Right cardiac atrium (tissue), 5 donors: ENCODE results near the gene TTLL5. TPM values are rescaled to one million over a fixed set of nuclear protein-coding genes. Genes with fewer than 3 reads are reported as not detected.

Experiments
- ATAC-seq, 2 donors: fragments of 200-7000 bp; cut with Tn5 transposase; one replicate each; pipeline versions ENCODE4 v1.8.0 to v1.9.1; 2020; ENCODE audit warnings: moderate library complexity in 2 of 2, mild to moderate bottlenecking in 1 of 2
- DNase-seq, 3 donors: peaks; one replicate each; pipeline ENCODE4 v3.0.0-alpha.2; 2020
- H3K27ac ChIP-seq: one replicate; pipeline ENCODE4 v1.5.1; 2013; ENCODE audit warnings: mild to moderate bottlenecking, low read length, control low read depth, moderate library complexity
- H3K27me3 ChIP-seq: one replicate; pipeline ENCODE4 v1.6.1; 2013; ENCODE audit not compliant: control insufficient read depth, insufficient read depth
- H3K4me1 ChIP-seq: one replicate; pipeline ENCODE4 v1.6.1; 2013; ENCODE audit warnings: low read length; ENCODE audit not compliant: control insufficient read depth, insufficient read depth
- H3K4me3 ChIP-seq: one replicate; pipeline ENCODE4 v1.5.1; 2013; ENCODE audit warnings: low read length, control low read depth
- H3K9me3 ChIP-seq: one replicate; pipeline ENCODE4 v1.6.1; 2013; ENCODE audit warnings: low read length; ENCODE audit not compliant: control insufficient read depth
- WGBS: extraction: QIAGEN DNeasy Blood & Tissue Kit; methylation state at CpG from one replicate; pipeline ENCODE4 v1.1.7; 2013; 5-methylcytosine and 5-hydroxymethylcytosine counted together
- intact Hi-C, 4 donors: fragments of 100-400 bp; cut with DNase I; formaldehyde crosslinking; loops; one replicate each; pipeline versions ENCODE4 v1.11.0 to v1.14.0; 2022 to 2023
- polyA plus RNA-seq: library from polyadenylated mRNA; stranded (reverse); fragments of 200-250 nt; gene quantifications from one replicate; pipeline ENCODE4 v1.2.3, GENCODE V29; 2013
- total RNA-seq, 4 donors: library from RNA; stranded (reverse); fragmentation: NEBNext Ultra II Directional; extraction: Animal tissue kit (Norgen Biotek cat#: 25700); gene quantifications; one replicate each; pipeline ENCODE4 v1.2.1, GENCODE V29; 2021
- donor health status: healthy with polysubstance abuse.
- donor health status: DM: no; HTN: yes; CAD: no.
- donor health status: DM: no; HTN: no; CAD: no.
- donor health status: DM: no; HTN: yes; CAD: no; lungs with severe emphysema.
- donor health status: DM: yes; HTN: yes; CAD: no.

The TTLL5 gene
- total and polyA plus RNA-seq, 5 donors, result 8.0 to 22.2 (median 20.0) TPM

- WGBS, result 48% methylated on average over 2 of the region's 2 CpGs
- H3K4me1 ChIP-seq, result peaks cover 1% of the 10 kb centered on the region
- intact Hi-C loops, result no loop called here
- DNase-seq (no peak), ATAC-seq (peak; percentile 45 to 48)
- peak overlapping the region; percentile 72 for H3K27ac ChIP-seq
- no peak overlapping the region for H3K4me3 ChIP-seq
- no peaks in the 10 kb centered on the region for H3K9me3 ChIP-seq
- H3K27me3 ChIP-seq, result no peaks in the 10 kb centered on the region
These were observed 274.1 kb downstream of the TTLL5 start for GRCh38 chr14:75934998-75935628.

DNA sequence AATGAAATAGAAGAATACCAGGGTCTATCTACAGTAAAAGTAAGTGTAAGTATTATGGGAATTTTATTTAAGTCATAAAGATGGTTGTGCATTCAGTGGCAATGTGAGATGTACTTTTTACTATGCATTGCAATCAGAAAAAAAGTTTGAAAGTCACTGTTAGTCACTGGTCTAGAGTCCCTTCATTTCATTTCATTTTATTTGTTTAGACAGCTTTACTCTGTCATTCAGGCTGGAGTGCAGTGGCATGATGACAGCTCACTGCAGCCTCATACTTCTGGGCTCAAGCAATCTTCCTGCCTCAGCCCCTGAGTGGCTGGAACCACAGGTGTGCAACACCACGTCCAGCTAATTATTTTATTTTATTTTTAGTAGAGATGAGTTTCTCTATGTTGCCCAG lies 278.2 kb downstream of the TTLL5 start:
- no peaks in the 10 kb centered on the region for H3K9me3 ChIP-seq
- peaks cover 1% of the 10 kb centered on the region for H3K4me1 ChIP-seq
- 55% methylated on average over 1 of the region's 1 CpG for WGBS
- ATAC-seq, result no peak
- H3K4me3 ChIP-seq, result no peak overlapping the region
- no peak for DNase-seq
- intact Hi-C loops, result no loop called here
- H3K27me3 ChIP-seq, result no peaks in the 10 kb centered on the region
- H3K27ac ChIP-seq, result no peak overlapping the region

DNA sequence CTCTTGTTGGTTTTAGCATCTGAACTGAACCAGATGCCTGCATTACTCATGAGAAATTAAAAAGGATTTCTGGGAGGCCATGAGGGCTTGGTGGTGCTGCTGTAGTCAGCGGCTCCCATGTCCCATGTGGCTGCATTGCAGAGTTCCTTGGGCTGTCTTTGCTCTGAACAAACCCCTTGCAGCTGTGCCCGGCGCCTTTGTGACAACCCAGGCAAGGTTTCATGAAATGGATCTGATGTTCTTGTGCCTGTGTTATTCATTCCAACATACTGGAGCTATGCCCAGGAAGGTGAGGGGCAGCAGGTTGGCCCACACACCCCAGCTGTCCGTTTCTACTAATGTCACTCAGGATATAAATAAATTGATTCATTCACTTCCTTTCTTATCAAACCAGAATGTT lies 280.0 kb downstream of the TTLL5 start:
- 59% methylated on average over 4 of the region's 4 CpGs for WGBS
- intact Hi-C loops, result no loop called here
- DNase-seq (peak in 2 of 3 donors; percentile 20 to 42), ATAC-seq (peak; percentile 78 to 81)
- no peak overlapping the region for H3K4me3 ChIP-seq
- peak overlapping the region; percentile 96 for H3K27ac ChIP-seq
- no peaks in the 10 kb centered on the region for H3K4me1 ChIP-seq
- no peaks in the 10 kb centered on the region for H3K27me3 ChIP-seq
- H3K9me3 ChIP-seq, result no peaks in the 10 kb centered on the region

DNA sequence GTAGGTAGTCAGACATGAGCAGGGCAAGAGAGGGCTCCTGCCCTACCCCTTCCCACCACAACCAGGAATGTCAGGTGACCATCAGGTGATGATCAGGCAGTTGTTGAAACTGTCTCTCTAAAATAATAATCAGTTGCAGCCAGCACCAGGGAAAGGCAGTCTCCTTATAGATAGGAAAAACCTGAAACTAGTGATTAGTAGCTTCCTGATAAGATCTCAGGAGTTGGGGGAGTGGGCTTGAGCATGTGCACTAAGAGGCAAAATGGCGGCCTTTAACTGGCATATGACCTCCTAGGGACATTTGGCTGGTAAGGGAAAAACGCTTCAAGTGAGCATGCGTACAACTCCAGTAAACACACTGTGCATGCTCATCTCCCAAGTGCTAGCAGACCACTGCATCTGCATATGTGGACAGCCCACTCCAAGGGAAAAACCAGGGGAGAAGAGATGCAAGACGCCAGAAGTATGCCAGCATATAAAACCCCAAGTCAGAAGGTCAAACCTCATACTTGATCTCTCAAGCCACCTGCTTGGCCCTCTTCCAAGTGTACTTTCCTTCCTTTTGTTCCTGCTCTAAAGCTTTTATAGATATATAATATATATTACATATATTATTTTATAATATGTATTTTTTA lies 283.7 kb downstream of the TTLL5 start:
- no peak overlapping the region for H3K27ac ChIP-seq
- ATAC-seq, result no peak
- intact Hi-C loops, result no loop called here
- H3K9me3 ChIP-seq, result no peaks in the 10 kb centered on the region
- no peaks in the 10 kb centered on the region for H3K27me3 ChIP-seq
- 96% methylated on average over 4 of the region's 4 CpGs for WGBS
- DNase-seq, result no peak
- peaks cover 2% of the 10 kb centered on the region for H3K4me1 ChIP-seq
- no peak overlapping the region for H3K4me3 ChIP-seq

DNA sequence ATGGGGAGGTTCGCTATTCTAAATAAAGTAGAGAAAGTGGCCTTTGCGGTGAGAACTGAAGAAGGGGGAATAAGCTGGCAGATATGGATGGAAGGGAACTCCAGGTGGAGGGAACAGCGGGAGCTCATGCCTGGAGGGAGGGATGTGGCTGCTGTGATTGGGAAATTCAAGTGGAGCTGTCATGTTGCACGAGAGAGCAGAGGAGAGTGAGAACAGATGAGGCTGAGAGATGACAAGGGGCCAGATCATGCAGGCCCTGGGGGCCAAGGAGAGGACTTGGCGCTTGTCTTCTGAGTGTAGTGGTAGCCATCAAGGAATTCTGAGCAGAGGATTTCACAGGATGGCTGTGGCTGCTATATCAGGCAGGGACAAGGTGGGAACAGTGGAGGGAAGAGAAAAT lies 285.7 kb downstream of the TTLL5 start:
- ATAC-seq, result no peak
- WGBS, result 81% methylated on average over 5 of the region's 5 CpGs

GRCh38 chr14:75952489-75952888 lies 291.4 kb downstream of the TTLL5 start:
- no peaks in the 10 kb centered on the region for H3K4me1 ChIP-seq
- no peak for ATAC-seq
- no peak for DNase-seq
- H3K4me3 ChIP-seq, result no peak overlapping the region
- H3K27me3 ChIP-seq, result no peaks in the 10 kb centered on the region
- no peaks in the 10 kb centered on the region for H3K9me3 ChIP-seq
- 95% methylated on average over 3 of the region's 3 CpGs for WGBS
- intact Hi-C loops, result no loop called here
- no peak overlapping the region for H3K27ac ChIP-seq

More for the DNA sequence above, 285.7 kb downstream of the TTLL5 start:
- Histone ChIP-seq H3K4me3 (no peak overlapping the region), H3K9me3 (no peaks in the 10 kb centered on the region), H3K4me1 (peaks cover 2% of the 10 kb centered on the region), H3K27me3 (no peaks in the 10 kb centered on the region), H3K27ac (no peak overlapping the region)
- no peak for DNase-seq
- intact Hi-C loops, result no loop called here

- Histone ChIP-seq H3K4me1 (no peaks in the 10 kb centered on the region), H3K9me3 (no peaks in the 10 kb centered on the region), H3K4me3 (no peak overlapping the region), H3K27me3 (no peaks in the 10 kb centered on the region), H3K27ac (no peak overlapping the region)
- ATAC-seq (no peak), DNase-seq (no peak)
- intact Hi-C loops, result no loop called here
- 95% methylated on average over 9 of the region's 9 CpGs for WGBS
These were observed 298.0 kb downstream of the TTLL5 start for GRCh38 chr14:75959031-75959430.

DNA sequence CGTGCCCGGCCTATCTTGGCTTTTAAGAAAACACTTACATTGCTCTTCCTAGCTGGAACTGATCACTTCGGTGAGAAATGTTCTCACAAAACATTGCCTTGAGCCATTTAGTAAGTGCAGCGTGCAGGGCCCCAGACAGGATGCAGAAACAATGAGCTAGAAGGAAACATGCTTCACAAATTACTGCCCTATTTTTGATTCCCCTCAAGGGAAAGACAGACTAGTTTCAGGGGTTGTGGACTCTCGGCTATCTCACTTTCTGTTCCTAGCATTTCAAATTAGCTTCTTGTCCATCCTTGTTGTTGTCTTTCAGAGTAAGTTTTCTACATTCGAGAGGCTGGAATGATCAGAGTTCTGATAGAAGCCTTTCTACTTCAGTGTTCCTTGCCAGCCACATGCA lies 299.2 kb downstream of the TTLL5 start:
- WGBS, result 80% methylated on average over 6 of the region's 6 CpGs
- Histone ChIP-seq H3K9me3 (no peaks in the 10 kb centered on the region), H3K27ac (no peak overlapping the region), H3K27me3 (no peaks in the 10 kb centered on the region), H3K4me1 (no peaks in the 10 kb centered on the region), H3K4me3 (no peak overlapping the region)
- DNase-seq (no peak), ATAC-seq (no peak)
- intact Hi-C loops, result no loop called here

- H3K27me3 ChIP-seq, result no peaks in the 10 kb centered on the region
- no peak for ATAC-seq
- H3K4me1 ChIP-seq, result no peaks in the 10 kb centered on the region
- H3K27ac ChIP-seq, result no peak overlapping the region
- WGBS, result 72% methylated on average over 3 of the region's 3 CpGs
- intact Hi-C loops, result no loop called here
- no peak for DNase-seq
- no peaks in the 10 kb centered on the region for H3K9me3 ChIP-seq
- H3K4me3 ChIP-seq, result no peak overlapping the region
These were observed 300.6 kb downstream of the TTLL5 start for GRCh38 chr14:75961662-75962061.

DNA sequence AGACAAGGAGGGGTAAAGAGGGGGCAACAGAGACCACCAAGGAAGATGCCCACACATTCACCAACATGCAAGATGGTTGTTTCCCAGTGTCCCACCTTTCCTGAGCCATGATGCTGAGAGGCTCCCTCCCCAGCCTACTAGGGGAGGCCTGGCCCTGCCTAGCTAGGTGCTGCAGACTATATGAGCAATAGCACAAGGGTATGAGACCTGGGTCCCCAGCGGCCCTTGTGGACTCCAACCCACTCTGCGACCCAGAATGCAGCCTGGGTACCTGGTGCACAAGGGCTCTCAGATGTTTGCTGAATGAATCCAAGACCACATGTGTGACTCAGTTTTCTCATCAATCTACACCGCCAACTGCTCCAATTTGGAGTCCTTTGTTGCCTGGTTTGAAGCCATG lies 306.8 kb downstream of the TTLL5 start:
- no peaks in the 10 kb centered on the region for H3K9me3 ChIP-seq
- DNase-seq (no peak), ATAC-seq (no peak)
- WGBS, result 97% methylated on average over 3 of the region's 3 CpGs
- H3K4me1 ChIP-seq, result peaks cover 9% of the 10 kb centered on the region
- no peaks in the 10 kb centered on the region for H3K27me3 ChIP-seq
- no peak overlapping the region for H3K4me3 ChIP-seq
- intact Hi-C loops, result no loop called here
- no peak overlapping the region for H3K27ac ChIP-seq

DNA sequence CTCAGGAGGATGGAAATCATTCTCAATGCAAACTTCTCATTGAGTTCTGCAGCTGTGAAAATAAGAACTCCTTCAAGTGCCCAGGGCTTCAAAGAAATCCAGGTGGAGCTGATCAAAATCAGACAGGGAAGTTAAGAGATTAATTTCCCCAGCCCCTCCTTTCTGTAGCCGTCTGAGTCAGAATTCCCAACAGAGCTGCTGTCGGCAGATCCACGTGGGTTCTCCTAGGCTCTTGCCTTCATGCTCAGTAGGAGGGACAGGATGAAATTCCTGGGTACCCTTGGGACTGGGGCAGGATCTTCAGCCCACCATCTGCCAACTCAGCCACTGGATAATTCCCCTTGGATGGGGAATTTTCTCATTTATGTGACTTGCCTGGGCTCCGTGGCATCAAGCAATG lies 307.4 kb downstream of the TTLL5 start:
- H3K4me3 ChIP-seq, result no peak overlapping the region
- intact Hi-C loops, result no loop called here
- no peaks in the 10 kb centered on the region for H3K27me3 ChIP-seq
- H3K9me3 ChIP-seq, result no peaks in the 10 kb centered on the region
- 36% methylated on average over 4 of the region's 4 CpGs for WGBS
- no peak overlapping the region for H3K27ac ChIP-seq
- ATAC-seq (peak in 1 of 2 donors; percentile 44), DNase-seq (no peak)
- peaks cover 9% of the 10 kb centered on the region for H3K4me1 ChIP-seq
